Fibroblast of skin of left biceps (primary cell): ENCODE results near the gene CCDC85B.

ENCODE experiments used
- DNase-seq, 2 experiments: peaks; one replicate each; pipeline ENCODE4 v3.0.0-alpha.2; 2013; ENCODE audit warnings: low read depth in 2 of 2

Gene CCDC85B

DNA sequence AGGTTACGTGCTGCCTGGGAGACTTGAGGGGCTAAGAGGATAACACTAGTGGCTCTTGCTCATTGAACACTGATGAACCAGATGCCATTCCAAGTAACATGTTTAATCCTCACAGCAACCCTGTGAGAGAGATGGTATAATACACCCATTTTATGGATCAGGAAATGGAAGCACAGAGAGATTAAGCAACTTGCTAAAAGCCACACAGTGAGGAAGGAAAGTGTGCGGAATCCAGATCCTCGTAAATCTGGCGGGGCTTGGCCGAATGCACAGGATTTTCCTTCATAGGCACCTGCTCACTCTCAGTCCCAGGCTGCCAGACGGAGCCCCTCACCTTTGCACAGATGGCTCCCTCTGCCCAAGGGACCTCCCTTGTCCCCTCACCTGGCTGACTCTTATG, 17.4 kb downstream of the CCDC85B start:
- no peak for DNase-seq

DNA sequence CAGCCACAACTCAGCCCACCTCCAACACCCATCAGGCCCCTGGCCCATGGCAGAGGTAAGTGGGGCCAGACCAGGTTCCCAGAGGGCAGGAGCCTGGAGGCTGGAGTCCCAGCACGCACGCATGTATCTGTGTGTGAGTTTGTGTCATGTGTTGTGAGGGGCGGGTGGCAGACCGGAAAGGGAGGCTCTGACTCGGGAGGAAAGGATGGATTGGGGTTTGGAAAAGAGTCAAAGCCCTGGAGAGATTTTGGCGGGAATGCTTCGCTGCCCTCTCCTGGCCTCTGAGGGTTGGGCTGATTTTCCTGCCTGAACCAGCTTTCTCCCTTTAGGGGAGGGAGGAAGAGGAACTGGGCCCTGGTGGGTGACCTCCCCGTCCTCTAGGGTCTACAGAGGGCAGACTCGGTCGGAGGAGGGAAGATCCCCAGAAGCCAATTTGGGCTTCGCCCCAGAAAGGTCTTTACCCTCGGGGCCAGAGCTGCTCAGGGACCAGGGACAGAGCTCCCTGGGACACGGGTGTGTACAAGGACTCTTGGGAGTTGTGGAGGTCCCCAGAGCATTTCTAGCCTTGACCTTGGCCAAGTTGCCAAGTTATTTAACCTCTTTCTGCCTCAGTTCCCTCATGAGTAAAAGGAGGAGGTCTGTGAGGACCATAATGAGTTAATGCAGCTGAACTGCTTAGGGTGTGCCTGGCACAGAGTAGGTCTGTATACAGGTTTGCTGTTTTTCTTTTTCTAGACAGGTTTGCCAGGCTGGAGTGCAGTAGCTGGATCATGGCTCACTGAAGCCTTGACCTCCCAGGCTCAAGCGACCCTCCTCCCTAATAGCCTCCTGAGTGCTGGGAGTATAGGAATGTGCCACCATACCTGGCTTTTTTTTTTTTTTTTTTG, 21.5 kb downstream of the CCDC85B start:
- DNase-seq: peak; percentile 62 to 64

DNA sequence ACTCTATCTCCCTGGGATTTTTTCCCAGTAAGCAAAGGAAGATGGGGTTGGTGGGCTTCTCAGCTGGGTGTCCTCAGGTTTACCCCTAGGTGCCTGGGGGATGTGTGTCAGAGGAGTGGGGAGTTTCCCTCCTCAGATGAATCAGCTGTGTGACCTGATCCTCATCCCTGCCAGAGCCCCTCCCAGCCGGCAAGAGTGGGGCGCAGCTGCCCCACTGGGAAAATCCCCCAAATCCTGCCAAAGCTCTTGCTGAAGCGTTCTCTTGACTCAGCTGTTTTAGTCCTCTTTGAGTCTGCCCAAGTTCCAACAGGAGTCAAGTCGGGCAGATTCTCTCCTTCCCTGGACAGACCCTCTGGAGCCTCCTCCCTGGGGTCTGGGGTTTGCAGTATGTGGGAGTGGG, 22.4 kb downstream of the CCDC85B start:
- no peak for DNase-seq

DNA sequence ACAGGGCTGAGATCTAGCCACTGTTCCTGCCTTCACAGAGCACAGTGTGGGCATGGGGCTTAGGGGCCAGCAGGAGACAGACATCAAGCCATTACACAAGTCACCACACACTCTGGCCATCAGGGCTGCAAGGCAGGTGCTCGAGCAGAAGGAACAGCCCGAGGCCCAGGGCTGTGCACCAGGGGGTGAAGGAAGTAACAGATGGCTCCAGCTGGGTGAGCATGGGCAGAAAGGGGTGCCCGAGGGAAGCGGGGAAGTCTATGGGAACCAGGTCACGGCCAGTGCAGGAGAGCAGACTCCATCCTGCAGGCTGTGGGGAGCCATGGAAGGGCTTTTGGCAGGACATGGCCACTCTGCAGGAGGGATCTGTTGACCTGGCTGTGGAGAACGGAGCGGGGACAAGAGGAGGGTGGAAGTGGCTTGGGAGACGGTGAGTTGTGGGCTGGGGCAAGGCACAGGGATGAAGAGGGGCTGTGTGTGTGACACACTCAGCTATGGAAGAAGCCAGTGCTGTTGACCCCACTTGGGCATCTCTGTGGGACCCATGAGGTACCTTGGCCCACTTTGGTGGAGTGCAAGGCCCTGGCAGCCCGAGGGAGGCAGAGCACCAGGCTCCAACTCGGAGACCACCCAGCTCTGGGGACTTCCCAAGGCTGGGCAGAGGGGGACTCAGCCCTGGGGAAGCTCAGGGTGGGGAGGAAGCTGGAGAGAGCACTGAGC, 24.8 kb downstream of the CCDC85B start:
- DNase-seq: no peak

DNA sequence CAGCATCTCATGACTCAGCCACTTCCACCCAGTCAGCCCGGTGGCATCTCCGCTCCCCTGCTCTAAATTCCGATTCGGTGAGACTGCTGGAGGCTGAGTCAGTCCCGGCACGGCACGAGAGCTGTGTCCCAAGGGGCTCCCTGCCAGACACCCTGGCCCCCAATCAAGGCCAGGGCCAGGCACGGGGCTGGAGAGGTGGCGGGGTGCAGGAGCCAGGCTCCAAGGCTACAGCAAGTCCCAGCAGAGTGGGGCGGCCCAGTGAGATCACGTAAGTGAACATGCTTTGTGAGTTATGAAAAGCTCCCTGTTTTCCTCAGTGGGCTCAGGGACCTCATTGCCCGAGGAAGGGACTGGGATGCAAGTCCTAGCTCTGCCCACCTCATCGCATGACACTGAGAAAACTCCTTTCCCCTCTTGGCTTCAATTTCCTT, 25.4 kb downstream of the CCDC85B start:
- DNase-seq: peak; percentile 89 to 92

DNA sequence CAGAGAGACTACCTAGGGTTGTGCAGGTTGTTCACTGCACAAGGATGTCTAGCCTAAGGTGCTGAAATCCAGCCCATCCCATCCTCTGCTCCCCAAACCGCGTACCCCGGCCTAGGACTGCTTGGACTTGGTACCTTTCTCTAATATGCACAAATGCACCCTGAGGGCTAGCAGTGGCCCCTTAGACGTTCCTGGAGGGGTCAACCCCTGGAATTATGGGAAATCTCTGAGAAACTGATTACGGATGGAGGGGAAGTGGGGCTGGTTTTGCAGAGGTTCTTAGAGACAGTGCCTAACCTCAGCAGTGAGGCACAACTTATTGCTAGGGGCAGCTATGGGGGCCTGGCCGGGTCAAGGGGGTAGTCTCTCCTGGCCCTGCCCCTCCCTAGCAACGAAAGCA, 25.9 kb downstream of the CCDC85B start:
- DNase-seq: no peak

DNA sequence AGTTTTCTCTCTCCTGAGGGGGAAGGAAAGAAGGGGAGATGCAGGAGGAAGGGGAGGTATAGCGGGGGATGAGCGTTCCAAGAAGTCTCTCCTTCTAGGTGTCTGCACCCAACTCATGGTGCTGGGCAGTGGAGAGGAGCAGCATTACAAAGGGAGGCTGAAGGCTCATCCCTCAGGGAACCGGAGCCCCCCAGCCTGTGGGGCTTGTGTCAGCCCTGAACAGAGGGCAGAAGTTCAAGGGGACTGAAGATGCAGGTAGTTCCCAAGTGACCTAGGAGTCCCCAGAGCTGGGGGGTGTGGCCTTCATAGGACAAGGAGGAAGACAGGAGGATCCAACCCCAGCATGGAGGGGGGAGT, 26.6 kb downstream of the CCDC85B start:
- DNase-seq: no peak

DNA sequence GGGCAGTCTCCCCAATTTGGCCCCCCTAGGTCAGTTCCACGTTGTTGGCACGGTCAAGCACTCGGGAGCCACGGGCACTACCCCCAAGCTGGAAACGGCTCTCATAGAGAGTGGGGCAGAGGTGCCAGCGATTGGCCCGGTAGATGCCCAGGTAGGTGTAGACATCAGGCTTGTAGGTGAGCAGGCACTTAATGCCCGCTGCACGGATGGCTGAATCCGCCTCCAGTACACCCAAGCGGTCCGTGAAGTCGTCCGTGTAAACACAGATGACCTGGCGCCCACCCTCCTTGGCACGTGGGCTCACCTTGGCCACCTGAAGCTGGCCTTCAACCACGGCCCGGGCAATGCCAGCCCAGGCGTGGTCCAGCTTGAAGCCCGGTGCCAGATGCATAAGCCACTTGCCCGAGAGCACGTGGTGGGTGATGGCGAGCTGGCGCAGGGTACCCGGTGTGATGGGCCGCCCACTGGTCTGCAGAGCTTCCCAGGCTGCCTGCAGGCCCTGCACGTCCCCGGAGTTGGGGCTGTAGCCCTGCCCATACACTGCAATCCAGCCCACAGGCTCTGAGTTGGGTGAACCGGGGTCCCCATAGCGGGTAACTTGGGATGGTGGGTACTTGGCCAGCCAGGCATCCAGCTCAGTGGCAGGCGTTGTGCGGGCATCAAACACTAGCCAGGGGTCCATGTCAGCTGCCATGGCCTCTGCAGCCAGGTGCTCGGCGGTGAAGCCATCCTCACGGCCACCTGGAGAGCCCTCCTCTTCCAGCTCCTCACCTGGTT, 27.1 kb downstream of the CCDC85B start:
- DNase-seq: no peak

DNA sequence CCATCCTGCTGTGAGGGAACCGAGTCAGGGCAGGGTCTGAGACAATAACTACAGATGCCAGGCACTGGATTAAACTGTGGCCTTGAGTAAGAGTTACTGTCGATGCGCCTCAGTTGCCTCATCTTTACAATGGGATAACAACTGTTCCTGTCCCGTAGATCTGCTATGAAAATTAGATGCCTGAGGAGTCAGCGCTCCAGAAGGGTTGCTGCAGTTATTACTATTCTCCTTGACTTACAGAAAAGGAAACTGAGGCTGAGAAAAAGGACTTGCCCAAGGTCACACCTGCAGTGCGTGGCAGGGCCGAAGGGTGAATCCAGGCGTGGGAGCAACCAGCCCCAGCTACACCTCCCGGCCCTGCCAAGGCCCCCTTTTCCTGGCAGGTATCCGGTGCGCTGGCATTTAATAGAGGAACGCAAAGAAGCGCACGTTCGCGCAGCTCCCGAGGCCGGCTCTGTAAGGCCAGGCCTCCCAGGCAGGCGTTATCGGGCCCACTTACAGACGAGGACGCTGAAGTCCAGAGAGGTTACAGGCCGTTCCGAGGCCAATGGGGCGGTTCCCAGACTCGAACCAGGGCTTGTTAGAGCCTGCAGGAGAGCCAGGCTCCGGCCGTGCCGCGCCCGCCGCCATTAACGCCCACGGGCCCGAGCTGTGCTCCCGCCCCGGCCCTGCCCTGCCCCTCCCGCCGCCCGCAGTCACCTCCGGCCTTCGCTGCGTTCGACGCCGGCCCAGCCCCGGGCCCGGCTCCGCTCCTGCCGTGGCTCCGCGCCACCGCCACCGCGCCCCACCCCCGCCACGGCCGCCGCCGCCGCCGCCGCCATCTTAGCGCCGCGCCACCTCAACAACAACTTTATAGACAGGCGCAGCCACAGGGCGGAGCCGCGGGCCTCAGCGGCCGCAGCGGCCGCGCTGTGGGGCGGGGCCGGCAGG, 28.0 kb downstream of the CCDC85B start, which contains the start of gene C11orf68:
Gene C11orf68, minus strand, starts transcription at position 852 of the 930 bp plus-strand sequence. Its CDS starts 31 bp downstream, at position 821.
- DNase-seq: no peak

DNA sequence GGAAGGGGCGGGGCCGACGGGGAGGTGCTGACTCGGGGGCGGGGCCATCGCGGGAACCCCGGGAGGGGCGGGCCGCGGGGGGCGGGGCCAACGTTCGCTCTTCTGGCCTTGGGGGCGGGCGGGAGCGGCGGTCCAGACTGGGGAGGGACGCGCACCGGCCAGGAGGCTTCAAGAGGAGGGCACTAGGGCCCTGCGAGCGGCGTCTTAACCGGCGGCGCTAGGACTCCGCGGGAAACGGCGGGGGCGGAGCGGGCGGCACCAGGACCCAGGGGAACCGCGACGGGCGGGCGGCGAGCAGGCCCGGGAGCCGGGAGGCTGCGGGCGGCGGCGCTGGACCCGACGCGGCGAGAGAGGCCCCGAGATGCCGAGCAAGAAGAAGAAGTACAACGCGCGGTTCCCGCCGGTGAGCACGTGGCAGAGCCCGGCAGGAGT, 28.7 kb downstream of the CCDC85B start, which contains the start of gene DRAP1:
Gene DRAP1, plus strand, starts transcription at position 286 of the 432 bp plus-strand sequence. Its CDS starts 76 bp downstream, at position 362.
- DNase-seq: peak; percentile 96 to 97

DNA sequence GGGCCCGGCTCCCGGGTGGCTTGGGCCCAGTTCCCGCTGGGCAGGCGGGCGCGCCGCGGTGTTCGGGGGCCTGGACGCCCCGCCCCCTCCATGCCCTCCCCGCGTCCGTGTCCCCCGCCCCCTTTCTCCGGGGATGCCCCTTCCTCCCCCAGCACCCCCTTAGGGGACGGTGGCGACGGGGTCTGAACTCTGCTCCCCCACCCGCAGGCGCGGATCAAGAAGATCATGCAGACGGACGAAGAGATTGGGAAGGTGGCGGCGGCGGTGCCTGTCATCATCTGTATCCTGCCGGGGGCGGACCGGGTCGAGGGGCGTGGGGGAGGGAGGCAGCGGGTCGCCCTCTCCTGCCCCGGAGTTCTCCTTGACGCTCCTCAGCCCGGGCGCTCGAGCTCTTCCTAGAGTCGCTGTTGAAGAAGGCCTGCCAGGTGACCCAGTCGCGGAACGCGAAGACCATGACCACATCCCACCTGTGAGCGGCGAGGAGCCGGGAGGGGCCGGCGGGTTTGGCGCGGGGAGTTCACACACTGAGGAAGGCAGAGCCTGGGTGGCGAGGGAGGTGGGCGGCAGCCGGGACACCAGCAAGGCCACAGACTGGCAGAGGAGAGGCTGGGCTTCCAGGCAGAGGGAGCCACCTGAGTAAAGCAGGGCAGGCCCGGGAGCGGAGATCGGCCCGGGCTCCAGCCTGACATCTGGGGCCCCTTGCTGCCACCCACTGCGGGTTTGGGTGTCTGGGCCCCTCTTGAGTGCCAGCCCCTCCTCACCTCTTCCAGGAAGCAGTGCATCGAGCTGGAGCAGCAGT, 29.3 kb downstream of the CCDC85B start:
- DNase-seq: no peak

DNA sequence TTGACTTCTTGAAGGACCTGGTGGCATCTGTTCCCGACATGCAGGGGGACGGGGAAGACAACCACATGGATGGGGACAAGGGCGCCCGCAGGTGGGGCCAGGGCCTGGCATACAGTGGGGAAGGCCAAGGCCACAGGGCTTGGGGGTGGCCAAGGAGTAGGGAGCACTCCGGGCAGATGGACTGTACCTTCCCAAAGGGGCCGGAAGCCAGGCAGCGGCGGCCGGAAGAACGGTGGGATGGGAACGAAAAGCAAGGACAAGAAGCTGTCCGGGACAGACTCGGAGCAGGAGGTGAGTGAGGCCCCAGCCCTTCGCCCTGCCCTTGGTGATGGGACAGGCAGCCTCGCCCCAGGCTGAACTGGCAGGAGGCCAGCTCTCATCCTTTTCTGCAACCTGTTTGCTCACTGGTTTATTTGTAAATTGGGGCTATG, 29.9 kb downstream of the CCDC85B start:
- no peak for DNase-seq

DNA sequence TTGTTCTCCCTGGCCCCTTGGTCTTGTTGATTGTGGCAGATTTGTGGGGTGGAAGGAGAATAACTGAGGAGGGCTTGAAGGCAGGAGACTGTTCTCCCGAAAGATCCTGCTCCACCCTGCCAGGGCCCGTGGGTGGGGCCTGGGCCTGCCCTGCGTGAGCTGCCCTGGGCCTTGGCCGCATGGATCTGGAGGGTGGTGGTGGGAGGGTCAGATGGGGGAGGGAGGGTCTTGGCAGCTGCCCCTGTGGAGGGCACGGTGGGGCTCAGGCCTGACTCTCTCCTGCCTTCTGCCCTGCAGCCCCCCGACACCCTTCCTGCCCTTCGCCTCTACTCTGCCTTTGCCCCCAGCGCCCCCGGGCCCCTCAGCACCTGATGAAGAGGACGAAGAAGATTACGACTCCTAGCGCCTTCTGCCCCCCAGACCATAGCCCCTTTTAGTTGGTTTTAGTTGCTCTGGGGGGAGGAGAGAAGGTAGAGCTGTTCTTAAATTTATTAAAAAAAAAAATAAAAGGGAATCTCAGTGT, 30.6 kb downstream of the CCDC85B start:
- DNase-seq: no peak

DNA sequence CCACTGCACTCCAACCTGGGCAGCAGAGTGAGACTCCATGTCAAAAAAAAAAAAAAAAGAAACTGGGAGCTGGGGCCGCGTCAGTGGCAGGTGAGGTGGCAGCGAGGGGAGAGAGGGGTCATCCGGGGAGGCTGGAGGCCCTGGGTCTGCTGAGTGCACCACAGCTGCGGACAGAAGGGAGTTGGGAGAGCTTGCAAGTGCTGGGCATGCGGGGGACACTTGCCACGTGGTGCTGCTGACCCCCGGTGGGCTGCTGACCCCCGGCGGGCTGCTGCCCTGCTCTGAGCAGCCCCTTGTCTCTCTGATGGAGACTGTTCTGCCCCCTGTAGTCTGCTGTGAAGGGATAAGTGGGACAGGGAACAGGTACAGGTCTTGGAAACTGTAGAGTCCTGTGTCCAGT, 31.4 kb downstream of the CCDC85B start:
- DNase-seq: no peak

DNA sequence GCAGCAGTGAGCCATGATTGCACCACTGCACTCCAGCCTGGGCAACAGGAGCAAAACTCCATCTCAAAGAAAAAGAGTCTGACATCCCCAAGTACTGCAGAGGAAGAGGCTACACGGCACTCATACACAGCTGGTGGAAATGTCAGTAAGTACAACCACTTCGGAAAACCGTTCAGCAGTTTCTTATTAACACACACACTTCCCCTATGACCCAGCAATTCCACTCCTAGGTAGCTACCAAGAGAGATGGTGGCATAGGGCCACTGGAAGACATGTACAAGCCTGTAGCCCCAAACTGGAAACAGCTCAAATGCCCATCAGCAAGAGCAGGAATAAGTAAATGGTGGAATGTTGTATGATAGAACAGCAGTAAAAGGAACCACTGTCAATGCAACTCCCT, 32.1 kb downstream of the CCDC85B start:
- no peak for DNase-seq

DNA sequence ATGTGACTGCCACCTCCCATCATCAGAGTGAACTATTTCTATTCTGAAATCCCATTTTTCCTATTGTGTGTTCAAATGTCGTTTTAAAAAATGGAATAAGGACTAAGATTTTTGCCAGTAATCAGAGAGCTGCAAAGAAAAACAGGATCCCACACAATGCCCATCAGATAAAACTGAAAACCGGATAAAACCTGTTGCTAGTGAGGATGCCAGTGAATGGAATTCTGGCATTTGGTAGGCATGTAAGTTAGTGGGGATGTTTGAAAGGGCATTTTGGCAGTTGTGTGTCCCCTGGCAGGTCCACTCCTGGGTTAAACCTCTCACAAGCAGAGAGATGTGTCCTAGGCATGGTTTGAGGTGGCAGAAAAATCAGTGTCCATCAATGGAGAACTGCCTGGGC, 34.9 kb downstream of the CCDC85B start:
- no peak for DNase-seq

DNA sequence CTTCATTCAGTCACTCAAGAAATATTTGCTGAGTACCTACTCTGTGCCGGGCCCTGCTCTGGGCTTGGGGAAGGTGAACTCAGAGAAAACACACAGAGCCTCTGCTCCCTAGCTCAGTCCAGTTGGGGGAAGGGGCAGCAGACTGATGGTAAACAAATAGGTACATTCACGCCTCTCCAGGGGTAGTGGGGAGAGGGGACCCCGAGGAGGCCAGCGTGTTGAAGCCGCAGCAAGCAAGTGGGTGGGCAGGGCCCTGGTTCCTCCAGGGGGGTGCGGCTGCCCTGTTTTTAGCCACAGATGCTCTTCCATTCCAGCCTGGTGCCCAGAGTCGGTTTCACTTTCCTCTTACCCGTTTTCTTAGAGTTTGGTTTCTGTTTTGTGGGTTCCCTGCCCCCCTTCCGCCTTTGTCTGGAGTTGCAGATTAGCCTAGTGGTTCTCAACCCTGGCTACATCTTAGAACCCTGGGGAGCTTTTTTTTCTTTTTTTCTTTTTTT, 37.5 kb downstream of the CCDC85B start:
- DNase-seq: no peak

DNA sequence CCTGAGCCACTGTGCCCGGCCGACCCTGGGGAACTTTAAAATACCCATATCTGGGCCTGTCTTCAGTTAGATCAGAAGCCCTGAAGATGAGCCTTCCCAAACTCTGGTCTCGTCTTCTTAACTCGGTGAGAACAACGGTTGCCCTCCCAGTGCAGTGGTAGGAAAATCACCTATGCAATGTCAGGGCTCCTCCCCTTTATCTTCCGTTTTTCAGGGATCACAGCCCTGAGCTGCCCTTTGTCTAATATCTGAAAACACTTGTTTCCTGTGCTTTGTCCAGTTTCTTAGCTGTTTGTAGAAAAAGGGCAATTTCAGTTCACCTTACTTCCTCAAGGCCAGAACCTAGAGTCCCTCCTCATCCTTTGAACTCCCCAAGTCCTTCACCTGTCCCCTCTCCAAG, 38.2 kb downstream of the CCDC85B start:
- no peak for DNase-seq

DNA sequence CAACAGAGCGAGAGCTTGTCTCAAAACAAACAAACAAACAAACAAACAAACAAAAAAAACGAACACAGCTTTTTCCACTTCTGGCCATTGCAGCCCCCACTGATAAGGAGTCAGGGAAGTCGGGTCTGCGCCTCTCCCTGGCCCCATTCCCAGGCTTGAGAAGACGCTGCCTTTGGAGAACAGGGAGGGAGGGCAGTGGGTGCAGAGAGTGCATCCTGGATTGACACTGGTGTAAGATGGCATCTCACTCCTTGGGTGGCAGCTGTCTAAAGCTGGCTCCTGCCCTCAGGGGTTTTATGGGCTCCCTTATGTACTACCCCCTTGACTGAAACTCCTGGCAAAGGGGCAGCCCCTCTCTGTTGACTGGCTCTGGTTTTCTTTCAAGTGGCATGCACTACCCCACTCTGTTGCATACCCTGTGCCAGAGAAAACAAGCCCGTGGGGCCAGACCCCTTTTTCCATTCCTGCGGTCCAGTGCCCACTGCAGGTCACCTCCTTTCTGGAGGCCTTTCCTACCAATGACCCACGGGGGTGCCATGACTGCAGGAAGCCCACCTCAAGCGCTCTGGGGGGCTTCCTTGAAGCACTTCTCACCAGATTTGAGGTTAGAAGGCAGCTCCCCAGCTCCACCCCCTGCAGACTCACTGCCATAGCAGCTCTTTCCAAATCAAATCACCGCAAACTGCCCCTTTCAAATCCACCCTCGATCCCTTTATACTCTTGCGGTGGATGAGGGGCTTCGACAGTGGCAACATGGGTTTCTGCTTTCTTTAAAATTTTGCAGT, 41.5 kb downstream of the CCDC85B start:
- DNase-seq: no peak
